ENCODE measurements around the gene CFAP119.

DNA sequence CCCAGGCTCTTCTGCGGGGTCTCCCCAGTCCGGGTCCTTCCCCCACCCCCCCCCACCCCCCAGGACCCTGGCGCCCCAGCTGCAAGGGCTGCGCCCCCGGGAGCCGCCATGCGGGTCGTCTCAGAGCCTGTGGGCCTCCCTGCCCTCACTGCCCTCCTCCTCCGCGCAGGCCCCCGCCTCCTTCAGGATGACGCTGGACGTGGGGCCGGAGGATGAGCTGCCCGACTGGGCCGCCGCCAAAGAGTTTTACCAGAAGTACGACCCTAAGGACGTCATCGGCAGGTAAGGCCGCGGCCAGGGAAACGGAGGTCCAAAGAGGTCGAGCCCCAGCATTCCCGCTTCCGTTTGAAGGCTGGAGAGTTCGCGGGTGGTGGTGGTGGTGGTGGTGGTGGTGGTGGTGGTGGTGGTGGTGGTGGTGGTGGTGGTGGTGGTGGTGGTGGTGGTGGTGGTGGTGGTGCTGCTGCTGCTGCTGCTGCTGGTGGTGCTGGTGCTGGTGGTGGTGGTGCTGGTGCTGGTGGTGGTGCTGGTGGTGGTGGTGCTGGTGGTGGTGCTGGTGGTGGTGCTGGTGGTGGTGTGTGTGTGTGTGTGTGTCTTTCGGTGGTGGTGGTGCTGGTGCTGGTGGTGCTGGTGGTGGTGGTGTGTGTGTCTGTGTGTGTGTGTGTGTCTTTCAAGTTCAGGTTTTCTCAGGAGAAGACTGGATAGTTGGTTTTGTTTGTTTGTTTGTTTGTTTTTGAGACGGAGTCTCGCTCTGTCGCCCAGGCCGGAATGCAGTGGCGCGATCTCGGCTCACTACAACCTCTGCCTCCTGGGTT is 13.0 kb downstream of the CFAP119 start:
- TF ChIP-seq ZNF124 (CRISPR knock-in tag; IDR thresholded peaks at IDR 0.05): no peak
- TF ChIP-seq, protein P1, sequence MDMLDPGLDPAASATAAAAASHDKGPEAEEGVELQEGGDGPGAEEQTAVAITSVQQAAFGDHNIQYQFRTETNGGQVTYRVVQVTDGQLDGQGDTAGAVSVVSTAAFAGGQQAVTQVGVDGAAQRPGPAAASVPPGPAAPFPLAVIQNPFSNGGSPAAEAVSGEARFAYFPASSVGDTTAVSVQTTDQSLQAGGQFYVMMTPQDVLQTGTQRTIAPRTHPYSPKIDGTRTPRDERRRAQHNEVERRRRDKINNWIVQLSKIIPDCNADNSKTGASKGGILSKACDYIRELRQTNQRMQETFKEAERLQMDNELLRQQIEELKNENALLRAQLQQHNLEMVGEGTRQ (CRISPR knock-in tag; IDR thresholded peaks at IDR 0.05): no peak
- TF ChIP-seq NFE2L1 (tag; IDR thresholded peaks at IDR 0.05; ENCODE audit: borderline replicate concordance, low read depth): no peak
- TF ChIP-seq KAT2B (IDR thresholded peaks at IDR 0.05; ENCODE audit: low read depth, low read length): no peak
- no peak for TF ChIP-seq HNRNPL (IDR thresholded peaks at IDR 0.05; ENCODE audit: low read depth, low read length)
- no peak for TF ChIP-seq JUN (IDR thresholded peaks at IDR 0.05; ENCODE audit: borderline replicate concordance, low read depth, low read length)
- TF ChIP-seq JUN (CRISPR knock-in tag; IDR thresholded peaks at IDR 0.05; ENCODE audit: borderline replicate concordance): no peak
- TF ChIP-seq SMARCA5 (IDR thresholded peaks at IDR 0.05): no peak
- TF ChIP-seq SP1 (CRISPR knock-in tag; IDR thresholded peaks at IDR 0.05): no peak

All from K562 (cell line).